Embryonic facial prominence (tissue), 1 donor: ENCODE results near the gene AMD1.
"Not testable (repeated sequence)": the region's sequence is repeated elsewhere in the genome, so short reads cannot be mapped to it uniquely, and the experiment has no call there.

Source experiments
- DNase-seq: peaks from one replicate; pipeline ENCODE4 v3.0.0-alpha.2; 2016; ENCODE audit errors: extremely low spot score

The AMD1 gene

GRCh38 chr6:110873981-110874879 is at the start of gene AMD1:
Gene AMD1 (plus strand): TSS chr6:110874785. CDS start chr6:110875106, 321 bp downstream.
- DNase-seq = peak; percentile 95

- no peak for DNase-seq
These were observed 48.1 kb upstream of the AMD1 start for GRCh38 chr6:110826236-110827129.

- DNase-seq = no peak
These were observed 46.2 kb upstream of the AMD1 start for GRCh38 chr6:110828396-110828795.

GRCh38 chr6:110831405-110831804 is 43.2 kb upstream of the AMD1 start:
- no peak for DNase-seq

GRCh38 chr6:110833831-110834230 is 40.8 kb upstream of the AMD1 start:
- no peak for DNase-seq

GRCh38 chr6:110835751-110836150 is 38.8 kb upstream of the AMD1 start:
- not testable (repeated sequence) for DNase-seq

GRCh38 chr6:110841266-110841665 is 33.3 kb upstream of the AMD1 start:
- no peak for DNase-seq

- DNase-seq = no peak
These were observed 24.8 kb upstream of the AMD1 start for GRCh38 chr6:110849781-110850180.

GRCh38 chr6:110852773-110853172 is 21.8 kb upstream of the AMD1 start:
- no peak for DNase-seq

GRCh38 chr6:110853754-110854477 is 20.7 kb upstream of the AMD1 start:
- no peak for DNase-seq

- DNase-seq = no peak
These were observed 18.3 kb upstream of the AMD1 start for GRCh38 chr6:110856296-110856695.

- no peak for DNase-seq
These were observed 16.6 kb upstream of the AMD1 start for GRCh38 chr6:110858016-110858415.

- no peak for DNase-seq
These were observed 15.9 kb upstream of the AMD1 start for GRCh38 chr6:110858562-110859214.

GRCh38 chr6:110859335-110859792 is 15.2 kb upstream of the AMD1 start:
- DNase-seq = no peak

- DNase-seq = no peak
These were observed 9.8 kb upstream of the AMD1 start for GRCh38 chr6:110864824-110865223.

GRCh38 chr6:110874880-110875547 is 429 bp downstream of the AMD1 start:
- DNase-seq = no peak

- DNase-seq = no peak
These were observed 1.1 kb downstream of the AMD1 start for GRCh38 chr6:110875548-110876169.

GRCh38 chr6:110876170-110876773 is 1.7 kb downstream of the AMD1 start:
- no peak for DNase-seq

GRCh38 chr6:110876806-110877564 is 2.4 kb downstream of the AMD1 start:
- DNase-seq = no peak
